HepG2 (cell line): Measurements from ENCODE around the gene ALKBH5. TPM values are rescaled to one million over a fixed set of nuclear protein-coding genes. Genes with fewer than 3 reads are reported as not detected.
A peak's percentile ranks its signal among the peaks of the same experiment; 100 is the strongest.

Experiments
- ADNP ChIP-seq: sonication (generic); formaldehyde crosslinking; IDR thresholded peaks from 2 replicates; pipeline ENCODE4 v1.4.0; 2020; ENCODE audit warnings: missing genetic modification reagents
- ARNTL ChIP-seq: sonication (generic); formaldehyde crosslinking; IDR thresholded peaks from 2 replicates; pipeline ENCODE4 v1.4.0; 2020; ENCODE audit warnings: mild to moderate bottlenecking, missing genetic modification reagents
- ATF7-NPFF ChIP-seq: sonication (generic); formaldehyde crosslinking; IDR thresholded peaks from 2 replicates; pipeline ENCODE4 v1.8.1; 2023; ENCODE audit warnings: mild to moderate bottlenecking, low read depth, missing genetic modification reagents, moderate library complexity
- DBP ChIP-seq: sonication (generic); formaldehyde crosslinking; IDR thresholded peaks from 2 replicates; pipeline ENCODE4 v1.4.0; 2020; ENCODE audit warnings: missing genetic modification reagents; ENCODE audit errors: not compliant biosample characterization
- DRAP1 ChIP-seq: IDR thresholded peaks from 2 replicates; pipeline ENCODE4 v1.6.1; 2016; ENCODE audit warnings: missing genetic modification reagents, missing compliant biosample characterization
- ETV6 ChIP-seq: sonication (generic); formaldehyde crosslinking; conservative IDR thresholded peaks from 2 replicates; pipeline ENCODE4 v1.4.0; 2020; ENCODE audit warnings: missing genetic modification reagents
- IRF1 ChIP-seq: sonication (generic); formaldehyde crosslinking; IDR thresholded peaks from 2 replicates; pipeline ENCODE4 v1.4.0; 2020; ENCODE audit warnings: low read depth, mild to moderate bottlenecking, missing genetic modification reagents
- MEIS2 ChIP-seq: sonication (generic); formaldehyde crosslinking; IDR thresholded peaks from 2 replicates; pipeline ENCODE4 v1.9.0; 2021; ENCODE audit warnings: mild to moderate bottlenecking, missing genetic modification reagents
- MIXL1 ChIP-seq: IDR thresholded peaks from 2 replicates; pipeline ENCODE4 v1.6.1; 2016
- NFAT5 ChIP-seq: sonication (generic); formaldehyde crosslinking; IDR thresholded peaks from 2 replicates; pipeline ENCODE4 v1.4.0; 2020; ENCODE audit warnings: missing genetic modification reagents
- NR2F2 ChIP-seq: IDR thresholded peaks from 2 replicates; pipeline ENCODE4 v1.6.1; 2012; ENCODE audit warnings: low read depth, inconsistent platforms, borderline replicate concordance
- PITX1 ChIP-seq: sonication (generic); formaldehyde crosslinking; IDR thresholded peaks from 2 replicates; pipeline ENCODE4 v1.5.1; 2020; ENCODE audit warnings: mild to moderate bottlenecking, missing genetic modification reagents
- POLR2AphosphoS2 ChIP-seq: IDR thresholded peaks from 2 replicates; pipeline ENCODE4 v1.6.1; 2011; ENCODE audit warnings: low read depth, low read length, improper control_type of control experiment
- PPARG ChIP-seq: conservative IDR thresholded peaks from 2 replicates; pipeline ENCODE4 v1.6.1; 2016; ENCODE audit warnings: missing biosample characterization, missing genetic modification reagents
- TAF15 ChIP-seq: fragments of 200-400 bp; formaldehyde crosslinking; IDR thresholded peaks from one replicate; pipeline ENCODE4 v1.6.1; 2018; ENCODE audit warnings: mild to moderate bottlenecking, low read depth, low read length; ENCODE audit not compliant: poor library complexity, severe bottlenecking
- ZBTB3 ChIP-seq: sonication (generic); formaldehyde crosslinking; IDR thresholded peaks from 2 replicates; pipeline ENCODE4 v1.4.0; 2020; ENCODE audit warnings: low read depth, mild to moderate bottlenecking, moderate library complexity, missing genetic modification reagents, borderline replicate concordance
- ZNF205 ChIP-seq: IDR thresholded peaks from 2 replicates; pipeline ENCODE4 v1.6.1; 2018; ENCODE audit warnings: missing biosample characterization, missing genetic modification reagents
- ZNF235 ChIP-seq: sonication (generic); formaldehyde crosslinking; IDR thresholded peaks from 2 replicates; pipeline ENCODE4 v1.8.1; 2023; ENCODE audit warnings: mild to moderate bottlenecking, missing genetic modification reagents, borderline replicate concordance
- ZNF382 ChIP-seq: sonication (generic); formaldehyde crosslinking; IDR thresholded peaks from 2 replicates; pipeline ENCODE4 v1.5.0; 2020; ENCODE audit warnings: missing genetic modification reagents, mild to moderate bottlenecking, borderline replicate concordance
- ZNF800 ChIP-seq: sonication (generic); formaldehyde crosslinking; IDR thresholded peaks from 2 replicates; pipeline ENCODE4 v1.4.0; 2020; ENCODE audit warnings: missing genetic modification reagents
- ZSCAN20 ChIP-seq: sonication (generic); formaldehyde crosslinking; IDR thresholded peaks from 2 replicates; pipeline ENCODE4 v1.4.0; 2020; ENCODE audit warnings: missing genetic modification reagents, mild to moderate bottlenecking, borderline replicate concordance
- ZSCAN22 ChIP-seq: sonication (generic); formaldehyde crosslinking; IDR thresholded peaks from 2 replicates; pipeline ENCODE4 v1.4.0; 2020; ENCODE audit warnings: mild to moderate bottlenecking, missing genetic modification reagents
- polyA plus RNA-seq, 8 experiments: library from polyadenylated mRNA; depleted of rRNA in 3 of 8; stranded (reverse) in 7 of 8; unstranded in 1 of 8; fragments of >200 nt; fragmentation: Illumina TruSeq in 4 of 8; extraction: Trizol in 4 of 8; gene quantifications; 2 replicates each; pipeline versions ENCODE4 v1.2.1 to v1.2.3, GENCODE V29; 2011 to 2016; ENCODE audit warnings: low read depth in 4 of 8, missing spikeins in 1 of 8, mixed read lengths in 1 of 8; ENCODE audit not compliant: insufficient read depth in 1 of 8
- total RNA-seq, 5 experiments: library from RNA; depleted of rRNA; stranded (reverse); fragments of >200 nt; fragmentation: Illumina TruSeq; extraction: Trizol; gene quantifications; 2 replicates each; pipeline ENCODE4 v1.2.3, GENCODE V29; 2016; ENCODE audit warnings: low read depth in 1 of 5

ALKBH5 gene
- total and polyA plus RNA-seq, 2 of the 13 experiments (the other 11 are each of a cell fraction or from before 2014, with no cell fraction given): 68.9 to 76.9 TPM

- no peak for TF ChIP-seq ZNF800 (CRISPR knock-in tag)
- TF ChIP-seq ZNF205 (CRISPR knock-in tag): no peak
- TF ChIP-seq TAF15: no peak
- no peak for TF ChIP-seq ZSCAN20 (CRISPR knock-in tag)
- TF ChIP-seq MIXL1 (CRISPR knock-in tag): peak; percentile 57; the same call in 1 of the 2 replicates
- no peak for TF ChIP-seq PITX1 (CRISPR knock-in tag)
- no peak for TF ChIP-seq MEIS2 (CRISPR knock-in tag)
- TF ChIP-seq ZNF235 (CRISPR knock-in tag): no peak
- no peak for TF ChIP-seq DRAP1 (CRISPR knock-in tag)
- TF ChIP-seq ATF7-NPFF (CRISPR knock-in tag): no peak
- no peak for TF ChIP-seq NFAT5 (CRISPR knock-in tag)
- TF ChIP-seq IRF1 (CRISPR knock-in tag): no peak
- TF ChIP-seq ARNTL (CRISPR knock-in tag): no peak
- TF ChIP-seq PPARG (CRISPR knock-in tag): 0 out of 2 replicates have a peak, but pooled peaks have one; percentile 25
- no peak for TF ChIP-seq ZBTB3 (CRISPR knock-in tag)
- no peak for TF ChIP-seq ETV6 (CRISPR knock-in tag)
- no peak for TF ChIP-seq DBP (CRISPR knock-in tag)
- TF ChIP-seq ZSCAN22 (CRISPR knock-in tag): no peak
- TF ChIP-seq NR2F2: no peak
- TF ChIP-seq ADNP: no peak
- TF ChIP-seq ZNF382: no peak
- TF ChIP-seq POLR2AphosphoS2: no peak
Observed at GRCh38 chr17:18191236-18191667, 7.6 kb downstream of the ALKBH5 start (continued).
